RWPE2 (cell line): ENCODE measurements around the gene PDE12.
A peak's percentile ranks its signal among the peaks of the same experiment; 100 is the strongest.

Experiments
- ATAC-seq: fragments of 200-7000 bp; cut with Tn5 transposase; 3 replicates; pipeline ENCODE4 v1.9.1; 2021; ENCODE audit warnings: low read depth
- DNase-seq: peaks from one replicate; pipeline ENCODE4 v3.0.0-alpha.2; 2020; ENCODE audit warnings: low spot score
- H3K27ac ChIP-seq: fragments of 450-650 bp; 2 replicates; pipeline ENCODE4 v1.5.1; 2017; ENCODE audit warnings: mild to moderate bottlenecking; ENCODE audit not compliant: poor library complexity, severe bottlenecking
- H3K27me3 ChIP-seq: fragments of 250-450 bp; sonication (Bioruptor Pico); 2 replicates; pipeline ENCODE4 v1.5.1; 2021; ENCODE audit warnings: mild to moderate bottlenecking, moderate library complexity; ENCODE audit not compliant: insufficient read depth, poor library complexity, severe bottlenecking
- H3K36me3 ChIP-seq: fragments of 250-450 bp; sonication (Bioruptor Pico); 2 replicates; pipeline ENCODE4 v1.5.1; 2020; ENCODE audit warnings: low read depth, mild to moderate bottlenecking, moderate library complexity
- H3K4me1 ChIP-seq: fragments of 250-450 bp; sonication (Bioruptor Pico); 2 replicates; pipeline ENCODE4 v1.5.1; 2021; ENCODE audit warnings: mild to moderate bottlenecking, moderate library complexity; ENCODE audit not compliant: insufficient read depth, poor library complexity, severe bottlenecking
- H3K4me3 ChIP-seq: fragments of 250-450 bp; sonication (Bioruptor Pico); 2 replicates; pipeline ENCODE4 v1.5.1; 2021; ENCODE audit warnings: mild to moderate bottlenecking, moderate library complexity; ENCODE audit not compliant: severe bottlenecking
- H3K9me3 ChIP-seq: fragments of 250-450 bp; sonication (Bioruptor Pico); 2 replicates; pipeline ENCODE4 v1.5.1; 2021; ENCODE audit warnings: mild to moderate bottlenecking, moderate library complexity; ENCODE audit not compliant: severe bottlenecking
- TF ChIP-seq, protein P1 (sequence below): fragments of 450-650 bp; IDR thresholded peaks from one replicate; pipeline ENCODE4 v1.5.1; 2017; ENCODE audit warnings: mild to moderate bottlenecking, moderate library complexity; ENCODE audit not compliant: poor library complexity, severe bottlenecking

Gene PDE12

DNA sequence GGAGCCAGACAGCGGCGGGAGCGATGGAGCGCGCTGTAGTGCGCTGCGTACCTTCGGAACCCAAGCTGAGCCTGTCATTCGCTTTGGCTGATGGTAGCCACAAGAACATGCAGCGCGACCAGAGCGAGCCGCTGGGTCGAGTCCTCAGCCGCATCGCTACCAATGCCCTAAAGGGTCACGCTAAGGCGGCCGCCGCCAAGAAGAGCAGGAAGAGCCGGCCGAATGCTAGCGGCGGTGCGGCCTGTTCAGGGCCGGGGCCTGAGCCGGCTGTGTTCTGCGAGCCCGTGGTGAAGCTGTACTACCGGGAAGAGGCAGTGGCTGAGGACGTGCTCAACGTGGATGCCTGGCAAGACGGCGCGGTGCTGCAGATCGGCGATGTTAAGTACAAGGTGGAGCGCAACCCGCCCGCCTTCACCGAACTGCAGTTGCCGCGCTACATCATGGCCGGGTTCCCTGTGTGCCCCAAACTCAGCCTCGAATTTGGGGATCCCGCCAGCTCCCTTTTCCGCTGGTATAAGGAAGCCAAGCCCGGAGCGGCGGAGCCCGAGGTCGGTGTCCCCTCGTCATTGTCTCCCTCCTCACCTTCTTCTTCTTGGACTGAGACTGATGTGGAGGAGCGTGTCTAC lies 498 bp downstream of the PDE12 start:
- peak overlapping the region; percentile 59 for H3K4me3 ChIP-seq
- DNase-seq (peak; percentile 62), ATAC-seq (peak; percentile 46)
- H3K27ac ChIP-seq: peak overlapping the region; percentile 53
- peaks cover 18% of the 10 kb centered on the region for H3K4me1 ChIP-seq
- TF ChIP-seq, protein P1, sequence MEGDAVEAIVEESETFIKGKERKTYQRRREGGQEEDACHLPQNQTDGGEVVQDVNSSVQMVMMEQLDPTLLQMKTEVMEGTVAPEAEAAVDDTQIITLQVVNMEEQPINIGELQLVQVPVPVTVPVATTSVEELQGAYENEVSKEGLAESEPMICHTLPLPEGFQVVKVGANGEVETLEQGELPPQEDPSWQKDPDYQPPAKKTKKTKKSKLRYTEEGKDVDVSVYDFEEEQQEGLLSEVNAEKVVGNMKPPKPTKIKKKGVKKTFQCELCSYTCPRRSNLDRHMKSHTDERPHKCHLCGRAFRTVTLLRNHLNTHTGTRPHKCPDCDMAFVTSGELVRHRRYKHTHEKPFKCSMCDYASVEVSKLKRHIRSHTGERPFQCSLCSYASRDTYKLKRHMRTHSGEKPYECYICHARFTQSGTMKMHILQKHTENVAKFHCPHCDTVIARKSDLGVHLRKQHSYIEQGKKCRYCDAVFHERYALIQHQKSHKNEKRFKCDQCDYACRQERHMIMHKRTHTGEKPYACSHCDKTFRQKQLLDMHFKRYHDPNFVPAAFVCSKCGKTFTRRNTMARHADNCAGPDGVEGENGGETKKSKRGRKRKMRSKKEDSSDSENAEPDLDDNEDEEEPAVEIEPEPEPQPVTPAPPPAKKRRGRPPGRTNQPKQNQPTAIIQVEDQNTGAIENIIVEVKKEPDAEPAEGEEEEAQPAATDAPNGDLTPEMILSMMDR: no peak
- H3K36me3 ChIP-seq: peaks cover 44% of the 10 kb centered on the region
- H3K9me3 ChIP-seq: no peaks in the 10 kb centered on the region
- no peaks in the 10 kb centered on the region for H3K27me3 ChIP-seq

DNA sequence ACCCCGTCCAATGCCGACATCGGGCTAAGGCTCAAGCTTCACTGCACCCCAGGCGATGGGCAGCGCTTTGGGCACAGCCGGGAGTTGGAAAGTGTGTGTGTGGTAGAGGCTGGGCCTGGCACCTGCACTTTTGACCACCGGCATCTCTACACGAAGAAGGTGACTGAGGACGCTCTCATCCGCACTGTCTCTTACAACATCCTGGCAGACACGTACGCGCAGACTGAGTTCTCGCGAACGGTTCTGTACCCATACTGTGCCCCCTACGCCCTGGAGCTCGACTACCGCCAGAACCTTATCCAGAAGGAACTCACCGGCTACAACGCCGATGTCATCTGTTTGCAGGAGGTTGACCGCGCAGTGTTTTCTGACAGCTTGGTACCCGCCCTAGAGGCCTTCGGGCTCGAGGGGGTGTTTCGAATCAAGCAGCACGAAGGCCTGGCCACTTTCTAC lies 1.0 kb downstream of the PDE12 start:
- H3K27me3 ChIP-seq: no peaks in the 10 kb centered on the region
- H3K4me3 ChIP-seq: peak overlapping the region; percentile 59
- peak; percentile 48 for ATAC-seq
- TF ChIP-seq, protein P1: no peak
- H3K9me3 ChIP-seq: no peaks in the 10 kb centered on the region
- DNase-seq: no peak
- peak overlapping the region; percentile 53 for H3K27ac ChIP-seq
- peaks cover 18% of the 10 kb centered on the region for H3K4me1 ChIP-seq
- H3K36me3 ChIP-seq: peaks cover 49% of the 10 kb centered on the region

DNA sequence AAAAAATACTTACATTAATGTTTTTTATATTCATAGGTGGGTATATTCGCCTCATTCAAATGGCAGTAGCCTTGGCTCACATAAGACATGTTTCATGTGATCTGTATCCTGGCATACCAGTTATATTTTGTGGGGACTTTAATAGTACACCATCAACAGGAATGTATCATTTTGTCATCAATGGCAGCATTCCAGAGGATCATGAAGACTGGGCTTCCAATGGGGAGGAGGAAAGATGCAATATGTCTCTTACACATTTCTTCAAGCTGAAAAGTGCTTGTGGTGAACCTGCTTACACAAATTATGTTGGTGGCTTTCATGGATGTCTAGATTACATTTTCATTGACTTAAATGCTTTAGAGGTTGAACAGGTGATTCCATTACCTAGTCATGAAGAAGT lies 3.5 kb downstream of the PDE12 start:
- no peaks in the 10 kb centered on the region for H3K9me3 ChIP-seq
- no peak for DNase-seq
- H3K4me1 ChIP-seq: peaks cover 18% of the 10 kb centered on the region
- no peak for ATAC-seq
- H3K27me3 ChIP-seq: no peaks in the 10 kb centered on the region
- H3K4me3 ChIP-seq: no peak overlapping the region
- TF ChIP-seq, protein P1: no peak
- H3K36me3 ChIP-seq: peaks cover 68% of the 10 kb centered on the region
- H3K27ac ChIP-seq: no peak overlapping the region

DNA sequence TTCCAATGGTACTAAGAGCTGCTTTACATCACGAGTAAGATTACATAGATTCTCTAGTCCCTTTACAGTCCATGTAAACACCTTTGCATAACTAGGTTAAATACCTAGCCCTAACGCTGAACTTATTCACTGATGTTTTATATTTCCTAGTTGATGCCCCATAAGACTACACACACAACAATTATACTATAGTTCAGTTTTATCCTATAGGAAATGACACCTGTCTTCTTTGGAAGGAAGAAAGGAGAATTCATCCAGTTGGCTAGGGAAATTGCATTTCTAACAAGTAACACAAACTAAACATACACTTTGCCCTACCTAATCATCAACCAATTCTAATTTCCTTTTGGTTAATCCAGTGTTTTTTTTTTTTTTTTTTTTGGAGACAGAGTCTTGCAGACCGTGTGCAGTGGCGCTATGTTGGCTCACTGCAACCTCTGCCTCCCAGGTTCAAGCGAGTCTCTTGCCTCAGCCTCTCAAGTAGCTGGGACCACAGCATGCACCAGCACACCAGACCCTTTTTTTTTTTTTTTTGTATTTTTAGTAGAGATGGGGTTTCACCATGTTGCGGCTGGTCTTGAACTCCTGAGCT lies 13.9 kb downstream of the PDE12 start:
- DNase-seq (no peak), ATAC-seq (no peak)
- Histone ChIP-seq H3K27me3 (no peaks in the 10 kb centered on the region), H3K9me3 (no peaks in the 10 kb centered on the region), H3K27ac (no peak overlapping the region), H3K4me1 (no peaks in the 10 kb centered on the region), H3K36me3 (peaks cover 74% of the 10 kb centered on the region), H3K4me3 (no peak overlapping the region)
- TF ChIP-seq, protein P1: no peak

DNA sequence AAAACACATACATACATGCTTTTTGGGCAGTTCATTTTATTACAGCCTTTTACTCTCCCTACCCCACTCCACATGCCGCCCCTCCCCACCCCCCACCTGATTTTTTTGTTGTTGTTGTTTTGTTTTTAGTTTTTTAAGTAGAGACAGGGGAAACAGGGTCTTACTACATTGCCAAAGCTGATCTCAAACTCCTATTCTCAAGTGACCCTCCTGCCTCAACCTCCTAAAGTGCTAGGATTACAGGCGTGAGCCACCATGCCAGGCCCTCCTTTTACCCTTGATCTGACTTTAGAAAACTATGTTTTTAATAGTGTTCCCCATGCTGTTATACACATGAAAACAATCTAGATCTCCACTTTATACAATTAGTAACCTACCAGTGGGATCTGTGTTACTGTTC lies 14.8 kb downstream of the PDE12 start:
- no peak overlapping the region for H3K27ac ChIP-seq
- no peak for ATAC-seq
- TF ChIP-seq, protein P1: no peak
- H3K4me3 ChIP-seq: no peak overlapping the region
- no peaks in the 10 kb centered on the region for H3K4me1 ChIP-seq
- H3K36me3 ChIP-seq: peaks cover 74% of the 10 kb centered on the region
- no peak for DNase-seq
- H3K27me3 ChIP-seq: no peaks in the 10 kb centered on the region
- H3K9me3 ChIP-seq: no peaks in the 10 kb centered on the region
